LNCAP (cell line): ENCODE measurements around the gene SCAF1.

Experiments
- TF ChIP-seq, protein P1 (sequence below): fragments of 450-650 bp; IDR thresholded peaks from 2 replicates; pipeline ENCODE4 v1.5.1; 2017; ENCODE audit warnings: mild to moderate bottlenecking

The SCAF1 gene, protein sequence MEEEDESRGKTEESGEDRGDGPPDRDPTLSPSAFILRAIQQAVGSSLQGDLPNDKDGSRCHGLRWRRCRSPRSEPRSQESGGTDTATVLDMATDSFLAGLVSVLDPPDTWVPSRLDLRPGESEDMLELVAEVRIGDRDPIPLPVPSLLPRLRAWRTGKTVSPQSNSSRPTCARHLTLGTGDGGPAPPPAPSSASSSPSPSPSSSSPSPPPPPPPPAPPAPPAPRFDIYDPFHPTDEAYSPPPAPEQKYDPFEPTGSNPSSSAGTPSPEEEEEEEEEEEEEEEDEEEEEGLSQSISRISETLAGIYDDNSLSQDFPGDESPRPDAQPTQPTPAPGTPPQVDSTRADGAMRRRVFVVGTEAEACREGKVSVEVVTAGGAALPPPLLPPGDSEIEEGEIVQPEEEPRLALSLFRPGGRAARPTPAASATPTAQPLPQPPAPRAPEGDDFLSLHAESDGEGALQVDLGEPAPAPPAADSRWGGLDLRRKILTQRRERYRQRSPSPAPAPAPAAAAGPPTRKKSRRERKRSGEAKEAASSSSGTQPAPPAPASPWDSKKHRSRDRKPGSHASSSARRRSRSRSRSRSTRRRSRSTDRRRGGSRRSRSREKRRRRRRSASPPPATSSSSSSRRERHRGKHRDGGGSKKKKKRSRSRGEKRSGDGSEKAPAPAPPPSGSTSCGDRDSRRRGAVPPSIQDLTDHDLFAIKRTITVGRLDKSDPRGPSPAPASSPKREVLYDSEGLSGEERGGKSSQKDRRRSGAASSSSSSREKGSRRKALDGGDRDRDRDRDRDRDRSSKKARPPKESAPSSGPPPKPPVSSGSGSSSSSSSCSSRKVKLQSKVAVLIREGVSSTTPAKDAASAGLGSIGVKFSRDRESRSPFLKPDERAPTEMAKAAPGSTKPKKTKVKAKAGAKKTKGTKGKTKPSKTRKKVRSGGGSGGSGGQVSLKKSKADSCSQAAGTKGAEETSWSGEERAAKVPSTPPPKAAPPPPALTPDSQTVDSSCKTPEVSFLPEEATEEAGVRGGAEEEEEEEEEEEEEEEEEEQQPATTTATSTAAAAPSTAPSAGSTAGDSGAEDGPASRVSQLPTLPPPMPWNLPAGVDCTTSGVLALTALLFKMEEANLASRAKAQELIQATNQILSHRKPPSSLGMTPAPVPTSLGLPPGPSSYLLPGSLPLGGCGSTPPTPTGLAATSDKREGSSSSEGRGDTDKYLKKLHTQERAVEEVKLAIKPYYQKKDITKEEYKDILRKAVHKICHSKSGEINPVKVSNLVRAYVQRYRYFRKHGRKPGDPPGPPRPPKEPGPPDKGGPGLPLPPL

DNA sequence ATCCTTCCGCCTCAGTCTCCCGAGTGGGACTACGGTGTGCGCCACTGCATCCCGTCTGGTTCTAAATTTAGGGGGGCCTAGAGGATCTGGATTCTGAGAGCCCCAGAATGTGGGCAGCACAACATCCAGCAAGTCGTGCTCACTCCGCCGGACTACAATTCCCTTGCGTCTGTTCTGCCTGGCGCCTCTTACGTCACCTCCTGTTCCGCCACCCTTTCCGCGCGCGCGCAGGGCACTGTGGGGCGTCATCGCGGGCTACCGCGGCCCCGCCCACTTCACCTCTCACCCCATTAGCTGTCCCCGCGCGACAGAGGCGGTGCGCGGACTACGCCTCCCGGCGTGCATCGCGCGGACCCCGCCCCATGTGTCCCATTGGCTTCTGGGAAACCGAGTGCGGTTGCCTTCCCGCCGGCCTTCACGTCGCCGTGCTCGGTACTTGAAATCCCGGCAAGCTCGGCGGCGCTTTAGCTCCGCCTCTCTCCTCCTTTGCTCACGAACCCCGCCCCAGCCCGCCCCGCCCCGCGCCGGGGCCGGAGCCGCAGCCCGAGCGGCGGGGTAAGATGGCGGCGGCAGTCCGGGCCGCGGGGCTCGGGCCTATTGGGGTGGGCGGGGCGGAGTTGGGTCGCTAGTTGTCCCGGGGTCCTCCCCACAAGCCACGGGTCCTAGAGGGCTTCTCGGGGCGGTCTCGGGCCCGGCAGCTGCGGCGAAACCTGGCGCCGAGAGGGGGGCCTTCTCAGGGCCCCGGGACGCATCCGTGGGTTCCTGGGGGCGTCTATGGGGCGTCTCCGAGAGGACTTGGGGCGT lies at the start of gene SCAF1:
Gene SCAF1, plus strand, starts transcription at position 522 of the 804 bp plus-strand sequence. CDS start 2,818 bp downstream, outside the sequence.
- TF ChIP-seq, protein P1, sequence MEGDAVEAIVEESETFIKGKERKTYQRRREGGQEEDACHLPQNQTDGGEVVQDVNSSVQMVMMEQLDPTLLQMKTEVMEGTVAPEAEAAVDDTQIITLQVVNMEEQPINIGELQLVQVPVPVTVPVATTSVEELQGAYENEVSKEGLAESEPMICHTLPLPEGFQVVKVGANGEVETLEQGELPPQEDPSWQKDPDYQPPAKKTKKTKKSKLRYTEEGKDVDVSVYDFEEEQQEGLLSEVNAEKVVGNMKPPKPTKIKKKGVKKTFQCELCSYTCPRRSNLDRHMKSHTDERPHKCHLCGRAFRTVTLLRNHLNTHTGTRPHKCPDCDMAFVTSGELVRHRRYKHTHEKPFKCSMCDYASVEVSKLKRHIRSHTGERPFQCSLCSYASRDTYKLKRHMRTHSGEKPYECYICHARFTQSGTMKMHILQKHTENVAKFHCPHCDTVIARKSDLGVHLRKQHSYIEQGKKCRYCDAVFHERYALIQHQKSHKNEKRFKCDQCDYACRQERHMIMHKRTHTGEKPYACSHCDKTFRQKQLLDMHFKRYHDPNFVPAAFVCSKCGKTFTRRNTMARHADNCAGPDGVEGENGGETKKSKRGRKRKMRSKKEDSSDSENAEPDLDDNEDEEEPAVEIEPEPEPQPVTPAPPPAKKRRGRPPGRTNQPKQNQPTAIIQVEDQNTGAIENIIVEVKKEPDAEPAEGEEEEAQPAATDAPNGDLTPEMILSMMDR = no peak

DNA sequence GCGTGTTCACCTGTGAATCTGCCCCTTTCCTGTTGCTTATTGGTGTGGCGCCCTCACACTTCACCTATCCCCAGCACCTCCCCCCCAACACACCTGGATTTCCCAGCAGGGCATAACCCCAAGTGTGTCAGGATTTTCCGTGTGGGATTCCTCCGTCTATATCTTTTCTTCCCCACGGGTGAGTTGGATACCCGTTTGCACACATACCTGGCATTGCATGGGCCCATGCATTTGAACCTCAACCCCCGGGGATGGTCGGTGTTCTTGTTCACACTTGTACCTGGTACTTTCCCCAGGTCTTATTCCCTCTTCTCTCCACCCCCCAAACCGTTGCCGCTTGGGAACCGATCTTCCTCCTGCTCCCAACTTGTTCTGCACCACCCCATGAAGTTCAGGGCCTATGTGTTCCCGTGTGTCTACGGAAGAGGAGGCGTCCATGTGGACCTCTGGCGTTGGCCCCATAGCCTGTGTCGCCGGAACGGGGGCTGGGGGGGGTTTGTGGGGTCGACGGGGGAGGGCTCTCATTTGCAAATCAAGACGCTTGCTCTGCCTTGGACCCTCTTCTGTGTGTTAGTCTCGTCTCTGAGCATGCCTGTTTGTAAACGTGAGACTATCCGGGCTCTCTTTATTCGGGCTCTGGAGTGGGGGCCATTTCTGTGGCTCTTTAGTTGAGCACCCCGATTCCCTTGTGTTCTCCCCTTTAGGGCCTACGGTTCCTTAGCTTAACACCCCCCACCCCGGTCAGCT lies 49.4 kb upstream of the SCAF1 start:
- TF ChIP-seq, protein P1 = no peak

DNA sequence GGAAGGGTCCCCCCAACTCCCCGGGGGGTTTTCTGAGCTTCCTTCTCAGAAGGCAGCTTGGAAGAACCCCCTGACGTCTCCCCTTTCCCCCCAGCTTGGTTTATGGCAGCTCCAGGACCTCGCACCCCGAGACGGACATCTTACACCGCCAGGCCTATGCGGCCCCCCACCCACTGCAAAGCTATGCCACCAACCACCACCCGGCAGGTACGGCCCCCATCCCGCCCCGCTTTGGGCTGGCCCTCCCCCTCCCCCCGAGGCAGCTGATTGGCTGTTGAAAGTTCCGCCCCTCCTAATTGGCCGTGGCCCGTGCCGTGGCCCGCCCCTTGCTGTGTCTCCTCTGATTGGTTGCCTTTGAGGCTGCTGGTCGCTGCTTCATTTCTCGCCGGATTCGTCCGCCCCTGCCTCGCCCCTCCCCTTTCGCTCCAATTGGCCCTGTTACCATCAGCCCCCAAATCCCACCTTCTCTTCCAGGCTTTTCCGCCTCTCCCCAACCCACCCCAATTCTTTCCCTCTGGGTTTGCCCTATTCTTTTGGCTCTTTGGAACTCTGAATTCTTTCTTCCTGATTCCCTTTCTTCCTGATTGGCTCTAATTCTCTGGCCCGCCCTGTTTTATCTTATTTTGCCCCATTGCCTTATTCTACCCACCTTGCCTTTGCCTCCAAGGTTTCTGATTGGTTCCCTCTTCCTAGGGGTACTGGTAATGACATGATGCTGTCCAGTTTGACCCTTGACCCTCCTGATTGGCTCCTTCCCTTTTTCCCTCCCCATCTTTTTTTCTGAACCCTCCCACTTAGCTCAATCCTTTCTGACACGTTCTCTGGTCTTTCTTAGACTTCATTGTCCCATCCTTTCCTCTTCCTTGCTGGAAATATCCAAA lies 48.5 kb upstream of the SCAF1 start:
- TF ChIP-seq, protein P1 = no peak

DNA sequence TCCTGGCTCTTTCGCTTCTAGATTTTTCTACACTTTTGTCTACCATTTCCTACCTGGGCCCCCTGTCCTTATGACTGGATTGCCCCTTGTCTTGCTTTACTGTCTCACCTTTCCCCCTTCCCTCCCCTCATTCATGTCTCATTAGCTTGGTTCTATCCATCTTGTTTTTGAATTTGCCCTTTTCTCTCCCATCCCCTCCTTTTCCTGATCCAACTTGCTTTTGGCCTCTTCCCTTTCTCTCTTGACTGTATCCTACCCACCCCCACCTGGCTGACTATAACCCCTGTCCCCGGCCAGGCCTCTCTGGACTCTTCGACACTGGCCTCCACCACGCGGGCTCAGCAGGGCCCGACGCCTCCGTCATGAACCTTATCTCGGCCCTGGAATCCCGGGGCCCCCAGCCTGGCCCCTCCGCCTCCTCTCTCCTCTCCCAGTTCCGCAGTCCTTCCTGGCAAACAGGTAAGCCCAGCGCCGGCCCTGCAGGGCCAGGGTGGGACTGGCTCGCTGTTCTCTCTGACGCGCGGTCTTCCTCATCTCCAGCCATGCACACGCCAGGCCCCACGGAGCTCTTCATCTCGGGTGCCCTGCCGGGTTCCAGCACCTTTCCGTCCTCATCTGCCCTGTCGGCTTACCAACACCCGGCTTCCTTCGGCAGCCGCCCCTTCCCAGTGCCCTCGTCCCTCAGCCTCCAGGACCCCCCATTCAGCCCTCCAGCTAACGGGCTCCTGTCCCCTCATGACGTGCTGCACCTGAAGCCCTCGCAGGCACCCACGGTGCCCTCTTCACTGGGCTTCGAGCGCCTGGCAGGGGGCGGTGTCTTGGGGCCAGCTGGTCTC lies 47.6 kb upstream of the SCAF1 start:
- TF ChIP-seq, protein P1 = no peak

DNA sequence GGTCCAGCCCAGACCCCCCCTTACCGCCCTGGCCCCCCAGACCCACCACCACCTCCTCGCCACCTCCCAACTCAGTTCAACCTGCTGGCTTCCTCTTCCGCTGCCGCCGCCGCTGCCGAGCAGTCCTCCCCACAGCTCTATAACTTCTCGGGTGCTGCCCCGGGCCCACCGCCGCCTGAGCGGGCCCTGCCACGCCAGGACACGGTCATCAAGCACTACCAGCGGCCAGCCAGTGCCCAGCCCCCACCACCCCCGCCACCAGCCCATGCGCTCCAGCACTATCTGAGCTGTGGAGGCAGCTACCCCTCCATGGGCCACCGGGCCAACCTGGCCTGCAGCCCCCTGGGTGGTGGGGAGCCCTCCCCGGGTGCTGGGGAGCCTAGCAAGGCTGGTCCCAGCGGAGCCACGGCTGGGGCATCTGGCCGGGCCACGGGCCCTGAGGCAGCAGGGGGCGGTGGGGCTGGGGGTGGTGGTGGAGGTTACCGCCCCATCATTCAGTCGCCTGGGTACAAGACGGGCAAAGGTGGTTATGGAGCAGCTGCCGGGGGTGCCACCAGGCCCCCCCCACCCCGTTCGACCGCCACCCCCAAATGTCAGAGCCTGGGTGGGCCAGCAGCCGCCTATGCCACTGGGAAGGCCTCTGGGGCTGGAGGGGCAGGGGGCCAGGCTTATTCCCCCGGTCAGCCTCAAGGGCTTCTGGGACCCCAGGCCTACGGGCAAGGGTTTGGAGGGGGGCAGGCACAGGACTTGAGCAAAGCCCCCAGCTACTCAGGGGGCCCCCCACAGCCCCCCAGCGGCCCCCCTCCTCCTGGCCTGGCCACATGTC lies 46.8 kb upstream of the SCAF1 start:
- TF ChIP-seq, protein P1 = no peak
